SH-SY5Y (cell line): Measurements from ENCODE around the gene STYK1.

ENCODE experiments used
- GATA2 ChIP-seq: IDR thresholded peaks from 2 replicates; pipeline ENCODE4 v1.6.1; 2011; ENCODE audit warnings: mild to moderate bottlenecking, low read depth, low read length
- GATA3 ChIP-seq: IDR thresholded peaks from 2 replicates; pipeline ENCODE4 v1.6.1; 2011; ENCODE audit warnings: low read depth, mild to moderate bottlenecking, low read length, moderate library complexity

GRCh38 chr12:10617863-10618262 lies 56.0 kb downstream of the STYK1 start:
- TF ChIP-seq GATA2 (no peak), GATA3 (no peak)
